ENCODE results near the gene ZNF546. TPM values are rescaled to one million over a fixed set of nuclear protein-coding genes. Genes with fewer than 3 reads are reported as not detected.

ZNF546 gene
- total RNA-seq, 2 experiments from 2014 or later, result 2.3 to 9.3 TPM

- Histone ChIP-seq H3K4me1 (ENCODE audit: insufficient read depth, low read length, poor library complexity, severe bottlenecking) (peaks cover 16% of the 10 kb centered on the region), H3K4me2 (ENCODE audit: low read length) (no peak overlapping the region), H3K79me2 (ENCODE audit: insufficient read depth, low read depth, low read length) (peaks cover 18% of the 10 kb centered on the region; the same call in 1 of the 2 replicates), H3K9me2 (ENCODE audit: insufficient read depth, low read length) (no peaks in the 10 kb centered on the region), H4K20me1 (ENCODE audit: insufficient read depth, low read length) (no peaks in the 10 kb centered on the region), H2AFZ (ENCODE audit: low read length) (no peak overlapping the region), H3K4me3 (ENCODE audit: low read depth, low read length, poor library complexity, severe bottlenecking) (no peak overlapping the region), H3K36me3 (ENCODE audit: insufficient read depth, low read length) (peaks cover 17% of the 10 kb centered on the region; the same call in 1 of the 2 replicates), H3K9me3 (ENCODE audit: low read length) (peaks cover 28% of the 10 kb centered on the region; the same call in 1 of the 2 replicates), H3K27ac (ENCODE audit: low read depth, low read length, poor library complexity, severe bottlenecking) (no peak overlapping the region)
- POLR2A ChIA-PET, result no interaction called here
- intact Hi-C loops (cut with micrococcal nuclease; ENCODE audit: unreplicated experiment), result no loop called here
- TF ChIP-seq EZH2phosphoT487 (IDR thresholded peaks at IDR 0.05; ENCODE audit: borderline replicate concordance, low read depth, low read length) (no peak), CTCF (conservative IDR thresholded peaks at IDR 0.05; ENCODE audit: low read length) (no peak)
- no TSS peak for BruUV-seq (replicated peaks)
- DNase-seq (ENCODE audit: low spot score), result no peak
- CTCF ChIA-PET (ENCODE audit: unreplicated experiment), result no interaction called here
Measured at GRCh38 chr19:39993605-39994004, 3.3 kb upstream of the ZNF546 start.

GRCh38 chr19:39994361-39994760 lies 2.5 kb upstream of the ZNF546 start:
- Histone ChIP-seq H3K27ac (ENCODE audit: low read depth, low read length, poor library complexity, severe bottlenecking) (no peak overlapping the region), H3K9me2 (ENCODE audit: insufficient read depth, low read length) (no peaks in the 10 kb centered on the region), H3K9me3 (ENCODE audit: low read length) (peaks cover 28% of the 10 kb centered on the region; the same call in 1 of the 2 replicates), H3K79me2 (ENCODE audit: insufficient read depth, low read depth, low read length) (peaks cover 18% of the 10 kb centered on the region; the same call in 1 of the 2 replicates), H4K20me1 (ENCODE audit: insufficient read depth, low read length) (no peaks in the 10 kb centered on the region), H2AFZ (ENCODE audit: low read length) (no peak overlapping the region), H3K4me3 (ENCODE audit: low read depth, low read length, poor library complexity, severe bottlenecking) (no peak overlapping the region), H3K4me2 (ENCODE audit: low read length) (no peak overlapping the region), H3K4me1 (ENCODE audit: insufficient read depth, low read length, poor library complexity, severe bottlenecking) (peaks cover 16% of the 10 kb centered on the region), H3K36me3 (ENCODE audit: insufficient read depth, low read length) (peaks cover 17% of the 10 kb centered on the region; the same call in 1 of the 2 replicates)
- DNase-seq (ENCODE audit: low spot score), result no peak
- TF ChIP-seq CTCF (conservative IDR thresholded peaks at IDR 0.05; ENCODE audit: low read length) (no peak), EZH2phosphoT487 (IDR thresholded peaks at IDR 0.05; ENCODE audit: borderline replicate concordance, low read depth, low read length) (no peak)
- ChIA-PET CTCF (ENCODE audit: unreplicated experiment) (no interaction called here), POLR2A (no interaction called here)
- BruUV-seq (replicated peaks), result no TSS peak
- intact Hi-C loops (cut with micrococcal nuclease; ENCODE audit: unreplicated experiment), result no loop called here

GRCh38 chr19:39995794-39996193 lies 1.1 kb upstream of the ZNF546 start:
- CTCF ChIA-PET (ENCODE audit: unreplicated experiment), result no interaction called here
- peaks cover 16% of the 10 kb centered on the region for H3K4me1 ChIP-seq (ENCODE audit: insufficient read depth, low read length, poor library complexity, severe bottlenecking)
- peak overlapping the region; percentile 73 for H3K4me2 ChIP-seq (ENCODE audit: low read length)
- no peak overlapping the region for H2AFZ ChIP-seq (ENCODE audit: low read length)
- no TSS peak for BruUV-seq (replicated peaks)
- H4K20me1 ChIP-seq (ENCODE audit: insufficient read depth, low read length), result no peaks in the 10 kb centered on the region
- no peak overlapping the region for H3K27ac ChIP-seq (ENCODE audit: low read depth, low read length, poor library complexity, severe bottlenecking)
- no peak for DNase-seq (ENCODE audit: low spot score)
- POLR2A ChIA-PET, result interaction anchor here (2.1 to 2.2 kb wide), 2 partner anchors 23 to 25 kb away, joined by 5 to 8 read pairs; no protein-coding TSS in a partner anchor
- H3K36me3 ChIP-seq (ENCODE audit: insufficient read depth, low read length), result peaks cover 17% of the 10 kb centered on the region; the same call in 1 of the 2 replicates
- TF ChIP-seq CTCF (conservative IDR thresholded peaks at IDR 0.05; ENCODE audit: low read length) (no peak), EZH2phosphoT487 (IDR thresholded peaks at IDR 0.05; ENCODE audit: borderline replicate concordance, low read depth, low read length) (no peak)
- H3K9me3 ChIP-seq (ENCODE audit: low read length), result peaks cover 28% of the 10 kb centered on the region; the same call in 1 of the 2 replicates
- intact Hi-C loops (cut with micrococcal nuclease; ENCODE audit: unreplicated experiment), result loop anchor here (1.0 kb wide), 1 partner anchor 24 kb away; the partner anchor contains the start of gene PSMC4
- peak overlapping the region; percentile 77 for H3K4me3 ChIP-seq (ENCODE audit: low read depth, low read length, poor library complexity, severe bottlenecking)
- no peaks in the 10 kb centered on the region for H3K9me2 ChIP-seq (ENCODE audit: insufficient read depth, low read length)
- peaks cover 18% of the 10 kb centered on the region; the same call in 1 of the 2 replicates for H3K79me2 ChIP-seq (ENCODE audit: insufficient read depth, low read depth, low read length)
